ENCODE data around the gene ANKRD10. TPM values are rescaled to one million over a fixed set of nuclear protein-coding genes. Genes with fewer than 3 reads are reported as not detected.

The ANKRD10 gene
- polyA plus RNA-seq, 10 donors, result 122 to 338 (median 164) TPM

GRCh38 chr13:110945928-110946570 lies 31.2 kb upstream of the ANKRD10 start:
- no peak for DNase-seq

GRCh38 chr13:110944968-110945927 lies 30.4 kb upstream of the ANKRD10 start:
- no peak for DNase-seq

GRCh38 chr13:110944121-110944967 lies 29.5 kb upstream of the ANKRD10 start:
- DNase-seq, result peak; percentile 31 to 65 (median 34)

GRCh38 chr13:110942248-110942981 lies 27.5 kb upstream of the ANKRD10 start:
- DNase-seq, result no peak

- DNase-seq, result no peak
Measured at GRCh38 chr13:110938662-110939421, 24.0 kb upstream of the ANKRD10 start.

GRCh38 chr13:110937511-110938285 lies 22.8 kb upstream of the ANKRD10 start:
- no peak for DNase-seq

- no peak for DNase-seq
Measured at GRCh38 chr13:110936519-110936918, 21.6 kb upstream of the ANKRD10 start.

GRCh38 chr13:110932588-110932987 lies 17.7 kb upstream of the ANKRD10 start:
- DNase-seq, result no peak

- DNase-seq, result no peak
Measured at GRCh38 chr13:110929104-110929777, 14.4 kb upstream of the ANKRD10 start.

- peak in 2 of 3 donors; percentile 22 to 49 for DNase-seq
Measured at GRCh38 chr13:110925023-110925612, 10.2 kb upstream of the ANKRD10 start.

GRCh38 chr13:110924639-110924934 lies 9.7 kb upstream of the ANKRD10 start:
- no peak for DNase-seq

GRCh38 chr13:110923777-110924638 lies 9.1 kb upstream of the ANKRD10 start:
- DNase-seq, result no peak

- no peak for DNase-seq
Measured at GRCh38 chr13:110923086-110923485, 8.2 kb upstream of the ANKRD10 start.

- no peak for DNase-seq
Measured at GRCh38 chr13:110922506-110922905, 7.6 kb upstream of the ANKRD10 start.

GRCh38 chr13:110921695-110922094 lies 6.8 kb upstream of the ANKRD10 start:
- no peak for DNase-seq

GRCh38 chr13:110921209-110921608 lies 6.3 kb upstream of the ANKRD10 start:
- DNase-seq, result no peak

- no peak for DNase-seq
Measured at GRCh38 chr13:110920038-110920437, 5.2 kb upstream of the ANKRD10 start.
